Measurements from ENCODE around the gene CNDP2. TPM values are rescaled to one million over a fixed set of nuclear protein-coding genes. Genes with fewer than 3 reads are reported as not detected.

CNDP2 gene
- total RNA-seq, 3 donors from 2014 or later = 81.0 to 104 (median 95.7) TPM

GRCh38 chr18:74493689-74494088 lies 2.5 kb upstream of the CNDP2 start:
- Histone ChIP-seq H3K9me3 (no peaks in the 10 kb centered on the region), H3K4me3 (no peak overlapping the region), H3K4me1 (no peaks in the 10 kb centered on the region), H3K27ac (no peak overlapping the region), H3K27me3 (no peaks in the 10 kb centered on the region), H3K36me3 (no peaks in the 10 kb centered on the region)
- intact Hi-C loops (cut with DNase I; ENCODE audit: low total_unique reads) = loop anchor here (2.0 kb wide), 1 partner anchor 53 kb away; no protein-coding TSS in a partner anchor
- no peak for DNase-seq (ENCODE audit: low spot score in 2 of 2)
- TF ChIP-seq, protein P1, sequence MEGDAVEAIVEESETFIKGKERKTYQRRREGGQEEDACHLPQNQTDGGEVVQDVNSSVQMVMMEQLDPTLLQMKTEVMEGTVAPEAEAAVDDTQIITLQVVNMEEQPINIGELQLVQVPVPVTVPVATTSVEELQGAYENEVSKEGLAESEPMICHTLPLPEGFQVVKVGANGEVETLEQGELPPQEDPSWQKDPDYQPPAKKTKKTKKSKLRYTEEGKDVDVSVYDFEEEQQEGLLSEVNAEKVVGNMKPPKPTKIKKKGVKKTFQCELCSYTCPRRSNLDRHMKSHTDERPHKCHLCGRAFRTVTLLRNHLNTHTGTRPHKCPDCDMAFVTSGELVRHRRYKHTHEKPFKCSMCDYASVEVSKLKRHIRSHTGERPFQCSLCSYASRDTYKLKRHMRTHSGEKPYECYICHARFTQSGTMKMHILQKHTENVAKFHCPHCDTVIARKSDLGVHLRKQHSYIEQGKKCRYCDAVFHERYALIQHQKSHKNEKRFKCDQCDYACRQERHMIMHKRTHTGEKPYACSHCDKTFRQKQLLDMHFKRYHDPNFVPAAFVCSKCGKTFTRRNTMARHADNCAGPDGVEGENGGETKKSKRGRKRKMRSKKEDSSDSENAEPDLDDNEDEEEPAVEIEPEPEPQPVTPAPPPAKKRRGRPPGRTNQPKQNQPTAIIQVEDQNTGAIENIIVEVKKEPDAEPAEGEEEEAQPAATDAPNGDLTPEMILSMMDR (IDR thresholded peaks at IDR 0.05) = peak in 2 of 3 donors; percentile 37 to 60
- TF ChIP-seq POLR2A (IDR thresholded peaks at IDR 0.05) = no peak
- TF ChIP-seq POLR2AphosphoS5 (IDR thresholded peaks at IDR 0.05) = no peak

GRCh38 chr18:74494514-74494913 lies 1.6 kb upstream of the CNDP2 start:
- Histone ChIP-seq H3K9me3 (no peaks in the 10 kb centered on the region), H3K36me3 (no peaks in the 10 kb centered on the region), H3K4me3 (no peak overlapping the region), H3K27me3 (no peaks in the 10 kb centered on the region), H3K27ac (no peak overlapping the region), H3K4me1 (no peaks in the 10 kb centered on the region)
- TF ChIP-seq POLR2AphosphoS5 (IDR thresholded peaks at IDR 0.05) (no peak), POLR2A (IDR thresholded peaks at IDR 0.05) (no peak)
- DNase-seq (ENCODE audit: low spot score in 2 of 2) = no peak
- intact Hi-C loops (cut with DNase I; ENCODE audit: low total_unique reads) = loop anchor here (2.0 kb wide), 1 partner anchor 52 kb away; no protein-coding TSS in a partner anchor

DNA sequence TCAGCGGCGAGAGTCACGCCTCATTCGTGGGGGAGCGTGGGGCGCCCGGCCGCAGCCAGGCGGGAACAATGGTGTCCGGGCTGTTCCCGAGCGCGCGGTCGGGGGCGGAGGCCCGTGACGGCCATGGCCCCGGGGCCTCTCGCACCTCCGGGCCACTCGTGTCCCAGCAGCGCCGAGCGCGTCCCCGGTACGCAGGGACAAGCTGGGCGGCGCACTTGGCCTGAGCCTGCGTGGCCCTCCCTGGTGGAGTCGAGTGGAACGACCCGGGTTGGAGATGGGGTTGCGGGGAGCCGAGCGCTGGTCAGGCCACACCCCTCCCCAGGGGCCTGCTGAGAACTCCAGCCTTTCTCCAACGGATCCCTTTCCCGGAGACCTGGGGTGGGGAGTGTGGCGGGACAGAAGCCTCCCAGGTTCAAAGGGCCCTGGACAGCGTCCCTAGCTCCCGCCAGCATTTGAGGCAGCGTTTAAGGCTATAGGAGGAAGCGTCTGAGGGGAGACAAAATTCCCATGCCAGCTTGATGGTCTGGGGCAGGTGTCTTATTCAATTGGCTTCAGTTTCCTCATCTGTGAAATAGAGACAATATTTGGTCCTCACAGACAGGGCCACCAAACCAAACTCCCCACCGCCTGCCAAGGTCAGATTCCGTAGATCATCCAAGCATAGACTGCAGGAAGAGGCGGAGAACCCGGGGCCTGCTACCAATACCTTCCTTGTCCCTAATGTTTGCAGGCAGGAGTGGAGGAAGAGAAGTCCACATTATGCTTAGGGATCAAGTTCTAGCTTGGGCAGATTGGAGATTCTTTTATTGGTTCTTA lies 553 bp downstream of the CNDP2 start:
- intact Hi-C loops (cut with DNase I; ENCODE audit: low total_unique reads) = no loop called here
- Histone ChIP-seq H3K27me3 (no peaks in the 10 kb centered on the region), H3K4me3 (peak overlapping the region; percentile 78 to 92 (median 89)), H3K9me3 (no peaks in the 10 kb centered on the region), H3K27ac (peak overlapping the region; percentile 97 to 98), H3K4me1 (no peaks in the 10 kb centered on the region), H3K36me3 (no peaks in the 10 kb centered on the region)
- peak; percentile 54 to 64 for DNase-seq (ENCODE audit: low spot score in 2 of 2)
- TF ChIP-seq POLR2A (IDR thresholded peaks at IDR 0.05) = no peak
- TF ChIP-seq, protein P1 (IDR thresholded peaks at IDR 0.05) = peak in 1 of 3 donors; percentile 28
- no peak for TF ChIP-seq POLR2AphosphoS5 (IDR thresholded peaks at IDR 0.05)

DNA sequence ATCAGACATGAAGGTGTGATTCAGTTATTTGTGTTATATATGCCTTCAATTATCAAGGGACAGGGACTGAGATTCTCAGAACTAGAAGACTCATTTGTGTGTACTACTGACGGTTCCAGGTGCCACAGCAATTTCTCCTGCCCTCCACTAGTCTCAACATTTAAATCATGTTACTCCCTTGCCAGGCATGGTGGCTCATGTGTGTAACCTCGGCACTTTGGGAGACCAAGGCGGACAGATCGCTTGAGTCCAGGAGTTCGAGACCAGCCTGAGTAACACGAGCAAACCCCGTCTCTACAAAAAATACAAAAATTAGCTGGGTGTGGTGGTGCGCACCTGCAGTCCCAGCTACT lies 1.1 kb downstream of the CNDP2 start:
- peak overlapping the region; percentile 78 to 92 (median 89) for H3K4me3 ChIP-seq
- H3K27ac ChIP-seq = peak overlapping the region; percentile 97 to 98

DNA sequence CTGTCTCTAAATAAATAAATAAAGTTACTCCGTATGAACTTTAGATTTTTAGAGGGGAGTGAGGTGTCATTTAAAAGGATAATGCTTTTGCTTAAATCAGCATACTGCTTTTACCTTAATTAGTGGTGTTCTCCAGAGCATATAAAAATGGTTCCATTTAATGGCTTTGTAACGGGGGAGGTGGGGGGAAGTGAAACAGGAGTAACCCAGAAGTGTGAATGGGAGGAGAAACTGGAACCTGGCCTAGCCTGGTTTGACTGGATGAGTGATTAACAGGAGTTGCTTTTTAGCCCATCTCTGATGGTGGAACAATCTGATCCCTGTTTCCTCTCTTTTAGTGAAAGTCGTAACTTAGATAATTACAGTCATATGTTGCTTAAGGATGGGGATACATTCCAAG lies 1.6 kb downstream of the CNDP2 start:
- DNase-seq (ENCODE audit: low spot score in 2 of 2) = no peak
- no peaks in the 10 kb centered on the region for H3K9me3 ChIP-seq
- H3K36me3 ChIP-seq = no peaks in the 10 kb centered on the region
- intact Hi-C loops (cut with DNase I; ENCODE audit: low total_unique reads) = no loop called here
- H3K4me3 ChIP-seq = peak overlapping the region in 1 of 3 donors; percentile 89
- no peak overlapping the region for H3K27ac ChIP-seq
- TF ChIP-seq, protein P1 (IDR thresholded peaks at IDR 0.05) = no peak
- TF ChIP-seq POLR2A (IDR thresholded peaks at IDR 0.05) = no peak
- no peak for TF ChIP-seq POLR2AphosphoS5 (IDR thresholded peaks at IDR 0.05)
- no peaks in the 10 kb centered on the region for H3K4me1 ChIP-seq
- H3K27me3 ChIP-seq = no peaks in the 10 kb centered on the region

More for the DNA sequence above, 1.1 kb downstream of the CNDP2 start:
- Histone ChIP-seq H3K9me3 (no peaks in the 10 kb centered on the region), H3K36me3 (no peaks in the 10 kb centered on the region), H3K4me1 (no peaks in the 10 kb centered on the region), H3K27me3 (no peaks in the 10 kb centered on the region)
- intact Hi-C loops (cut with DNase I; ENCODE audit: low total_unique reads) = no loop called here
- TF ChIP-seq, protein P1 (IDR thresholded peaks at IDR 0.05) = no peak
- TF ChIP-seq POLR2A (IDR thresholded peaks at IDR 0.05) (no peak), POLR2AphosphoS5 (IDR thresholded peaks at IDR 0.05) (no peak)
- no peak for DNase-seq (ENCODE audit: low spot score in 2 of 2)

All from breast epithelium (tissue), 4 donors.